ENCODE measurements around the gene PCYT1A.
A peak's percentile ranks its signal among the peaks of the same experiment; 100 is the strongest.
"Not testable (repeated sequence)": the region's sequence is repeated elsewhere in the genome, so short reads cannot be mapped to it uniquely, and the experiment has no call there.

Gene PCYT1A

GRCh38 chr3:196315821-196316220, 28.3 kb upstream of the PCYT1A start:
- no peak overlapping the region for H3K4me3 ChIP-seq (replicated peaks in 1 of 2; ENCODE audit: low read depth in 2 of 2, low read length in 2 of 2)
- DNase-seq (ENCODE audit: low read depth in 2 of 2): no peak
- no peak for TF ChIP-seq CTCF (IDR thresholded peaks at IDR 0.05; ENCODE audit: low read depth, low read length)

DNA sequence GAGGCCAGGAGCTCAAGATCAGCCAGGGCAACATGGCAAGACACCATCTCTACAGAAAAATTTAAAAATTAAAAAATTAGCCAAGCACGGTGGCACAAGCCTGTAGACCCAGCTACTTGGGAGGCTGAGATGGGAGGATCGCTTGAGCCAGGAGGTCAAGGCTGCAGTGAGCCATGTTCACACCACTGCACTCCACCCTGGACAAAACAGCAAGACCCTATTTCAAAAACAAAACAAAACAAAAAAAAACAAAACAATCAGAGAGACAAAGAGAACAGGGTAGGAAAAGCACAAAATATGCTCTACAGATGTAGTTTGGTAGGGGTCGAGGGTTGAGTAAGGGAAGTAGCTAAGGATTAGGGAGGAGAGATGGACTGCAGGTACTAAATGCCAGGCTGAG, 27.1 kb upstream of the PCYT1A start:
- TF ChIP-seq CTCF (IDR thresholded peaks at IDR 0.05; ENCODE audit: low read depth, low read length): no peak
- no peak for DNase-seq (ENCODE audit: low read depth in 2 of 2)
- no peak overlapping the region for H3K4me3 ChIP-seq (replicated peaks in 1 of 2; ENCODE audit: low read depth in 2 of 2, low read length in 2 of 2)

DNA sequence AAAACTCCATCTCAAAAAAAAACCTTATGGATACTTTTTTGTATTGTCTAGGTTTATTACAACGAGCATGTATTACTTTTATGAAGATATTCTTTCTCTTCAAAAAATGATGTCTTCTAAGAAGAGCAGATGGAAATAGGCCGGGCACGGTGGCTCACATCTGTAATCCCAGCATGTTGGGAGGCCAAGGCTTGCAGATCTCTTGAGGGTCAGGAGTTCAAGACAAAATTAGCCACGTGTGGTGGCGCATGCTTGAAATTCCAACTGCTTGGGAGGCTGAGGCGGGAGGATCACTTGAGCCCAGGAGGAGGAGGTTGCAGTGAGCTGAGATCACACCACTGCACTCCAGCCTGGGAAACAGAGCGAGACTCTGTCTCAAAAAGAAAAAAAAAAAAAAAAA, 26.6 kb upstream of the PCYT1A start:
- DNase-seq (ENCODE audit: low read depth in 2 of 2); H3K4me3 ChIP-seq (replicated peaks in 1 of 2; ENCODE audit: low read depth in 2 of 2, low read length in 2 of 2): not testable (repeated sequence)

DNA sequence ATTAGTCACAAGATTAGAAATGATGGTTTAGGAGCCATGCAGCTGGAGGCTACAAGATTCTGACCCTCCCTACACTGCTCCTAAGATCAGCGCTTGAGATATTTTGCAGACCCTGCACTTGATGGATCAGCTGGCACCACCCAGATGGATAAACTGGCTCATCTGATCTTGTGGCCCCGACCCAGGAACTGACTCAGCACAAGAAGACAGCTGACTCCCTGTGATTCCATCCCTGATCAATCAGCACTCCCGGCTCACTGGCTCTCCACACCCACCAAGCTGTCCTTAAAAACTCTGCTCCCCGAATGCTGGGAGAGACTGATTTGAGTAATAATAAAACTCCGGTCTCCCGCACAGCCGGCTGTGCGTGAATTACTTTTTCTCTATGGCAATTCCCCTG, 15.4 kb upstream of the PCYT1A start:
- H3K4me3 ChIP-seq (replicated peaks in 1 of 2; ENCODE audit: low read depth in 2 of 2, low read length in 2 of 2); DNase-seq (ENCODE audit: low read depth in 2 of 2): not testable (repeated sequence)

DNA sequence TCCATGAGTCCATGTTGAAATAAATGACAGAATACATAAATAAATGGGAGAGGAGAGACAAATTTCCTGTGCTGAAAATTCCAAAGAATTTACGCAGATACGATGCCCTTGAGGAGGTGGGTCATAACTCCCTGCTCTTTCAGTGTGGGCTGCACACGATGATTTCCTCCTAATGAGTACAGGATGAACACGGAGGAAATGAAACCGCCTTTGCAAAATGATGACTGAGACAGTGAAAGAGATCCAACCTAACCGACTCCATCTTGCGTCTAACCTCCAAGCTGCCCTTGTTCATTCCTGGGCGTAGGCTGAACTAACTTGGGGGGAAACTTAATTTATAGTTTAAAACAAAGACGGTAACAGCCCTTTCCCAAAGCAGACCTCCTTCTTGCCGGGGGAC, 15.0 kb upstream of the PCYT1A start:
- not testable (repeated sequence) for H3K4me3 ChIP-seq (replicated peaks in 1 of 2; ENCODE audit: low read depth in 2 of 2, low read length in 2 of 2); DNase-seq (ENCODE audit: low read depth in 2 of 2)

DNA sequence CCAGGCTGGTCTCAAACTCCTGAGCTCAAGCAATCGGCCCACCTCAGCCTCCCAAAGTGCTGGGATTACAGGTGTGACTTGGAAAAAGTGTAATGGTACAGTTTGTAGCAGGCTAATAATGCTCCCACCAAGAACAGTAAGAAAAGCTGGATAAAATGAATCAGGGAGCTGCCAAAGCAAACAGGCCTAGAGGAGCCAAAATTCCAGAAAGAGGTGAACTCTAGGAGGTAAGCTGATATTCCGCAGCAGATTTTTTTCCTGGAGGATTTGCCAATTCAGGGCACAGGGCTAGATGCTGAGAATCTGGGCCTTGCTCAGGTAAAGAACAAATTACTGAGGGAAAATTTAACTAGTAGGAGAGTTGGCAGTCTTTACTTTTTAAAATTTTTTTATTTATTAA, 11.0 kb upstream of the PCYT1A start:
- no peak overlapping the region for H3K4me3 ChIP-seq (replicated peaks in 1 of 2; ENCODE audit: low read depth in 2 of 2, low read length in 2 of 2)
- no peak for DNase-seq (ENCODE audit: low read depth in 2 of 2)
- TF ChIP-seq CTCF (IDR thresholded peaks at IDR 0.05; ENCODE audit: low read depth, low read length): no peak

- TF ChIP-seq CTCF (IDR thresholded peaks at IDR 0.05; ENCODE audit: low read depth, low read length): no peak
- H3K4me3 ChIP-seq (replicated peaks in 1 of 2; ENCODE audit: low read depth in 2 of 2, low read length in 2 of 2): no peak overlapping the region
- DNase-seq (ENCODE audit: low read depth in 2 of 2): no peak
These were observed 4.9 kb upstream of the PCYT1A start for GRCh38 chr3:196292286-196292923.

DNA sequence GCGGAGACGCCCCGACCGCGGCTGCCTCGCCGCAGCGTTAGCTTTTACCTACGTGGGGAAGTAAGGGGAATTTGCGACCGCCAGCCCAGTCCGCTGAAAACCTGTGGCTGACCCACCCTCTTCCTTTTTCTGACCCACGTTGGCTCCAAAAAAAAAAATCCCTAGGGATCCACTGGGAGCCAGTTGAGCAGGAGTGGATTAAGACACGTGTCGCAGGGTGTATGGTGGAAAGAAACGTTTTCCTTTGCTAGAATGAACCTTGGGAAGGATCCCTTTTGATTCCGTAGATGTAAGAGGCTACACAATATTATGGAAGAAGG, 575 bp upstream of the PCYT1A start:
- DNase-seq (ENCODE audit: low read depth in 2 of 2): peak; percentile 67 to 70
- H3K4me3 ChIP-seq (replicated peaks in 1 of 2; ENCODE audit: low read depth in 2 of 2, low read length in 2 of 2): peak overlapping the region; percentile 99 to 100
- no peak for TF ChIP-seq CTCF (IDR thresholded peaks at IDR 0.05; ENCODE audit: low read depth, low read length)

DNA sequence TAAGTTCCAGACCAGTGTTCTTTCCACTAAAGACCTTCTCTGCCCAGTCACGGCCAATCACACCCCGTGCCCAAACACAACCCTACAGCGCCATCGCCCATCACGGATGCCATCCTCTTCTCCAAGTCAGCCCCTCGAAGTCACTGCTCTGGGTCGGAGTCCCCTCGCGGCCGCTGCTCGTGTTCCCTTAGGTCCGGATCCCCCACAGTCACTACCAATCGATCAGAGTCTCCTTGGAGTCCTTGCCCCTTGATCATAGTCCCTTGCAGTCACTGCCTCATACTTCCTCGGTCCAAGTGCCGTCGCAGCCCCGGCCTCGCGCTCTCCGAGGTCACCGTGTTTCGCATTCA, 461 bp downstream of the PCYT1A start:
- TF ChIP-seq CTCF (IDR thresholded peaks at IDR 0.05; ENCODE audit: low read depth, low read length): no peak
- DNase-seq (ENCODE audit: low read depth in 2 of 2): peak; percentile 26 to 36
- H3K4me3 ChIP-seq (replicated peaks in 1 of 2; ENCODE audit: low read depth in 2 of 2, low read length in 2 of 2): peak overlapping the region; percentile 99 to 100
